Measurements from ENCODE around the gene IARS1.

IARS1 gene

DNA sequence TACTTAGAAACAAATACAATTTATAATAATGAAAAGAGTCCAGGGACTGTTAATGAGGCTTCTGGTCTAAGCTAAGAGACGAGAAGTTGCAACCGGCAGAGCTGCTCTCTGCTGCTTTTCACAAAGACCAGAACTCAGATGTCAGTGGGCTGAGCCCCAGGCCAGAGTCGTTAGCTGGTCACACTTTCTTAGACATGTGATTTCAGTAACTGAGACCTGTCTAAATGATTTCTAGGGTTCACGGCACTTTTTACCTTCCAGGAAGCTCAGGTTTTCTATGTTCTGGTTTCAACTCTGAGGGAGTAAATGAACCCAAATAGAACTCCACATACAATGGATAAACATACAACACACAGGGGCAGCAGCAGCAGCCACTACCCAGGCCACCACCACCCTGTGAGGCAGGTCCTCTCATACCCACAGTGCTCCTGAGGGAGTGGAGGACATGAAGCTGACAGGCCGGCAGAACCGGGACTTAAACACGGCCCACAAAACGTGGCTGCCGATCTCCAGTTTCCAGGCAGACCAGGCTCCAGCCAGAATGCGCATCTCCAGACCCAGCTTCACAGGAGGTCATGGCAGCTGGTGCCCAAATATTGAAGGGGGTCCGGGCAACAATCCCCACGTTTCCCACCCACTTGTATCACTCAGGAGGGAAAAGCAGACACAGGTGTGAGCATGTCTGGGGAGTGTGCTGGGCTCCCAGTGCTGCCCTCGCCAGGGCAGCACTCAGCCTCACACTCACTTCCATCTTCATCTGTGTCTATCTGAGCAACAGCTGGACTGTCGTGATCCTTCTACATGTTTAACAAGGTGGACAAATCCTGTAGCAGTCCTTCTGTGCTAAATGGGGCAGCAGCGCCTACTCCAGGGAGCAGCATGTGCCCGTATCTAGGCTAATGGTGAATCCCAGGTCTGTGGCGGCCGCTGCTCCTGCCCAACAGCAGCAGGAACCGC, 38.8 kb downstream of the IARS1 start:
- no peaks in the 10 kb centered on the region for H3K4me1 ChIP-seq (ENCODE audit: insufficient read depth, low read length)
- H3K9me3 ChIP-seq (ENCODE audit: insufficient read depth, low read length, severe bottlenecking): no peaks in the 10 kb centered on the region
- no peak overlapping the region for H3K27ac ChIP-seq (ENCODE audit: low read length)
- H3K4me2 ChIP-seq (ENCODE audit: insufficient read depth, low read length): no peak overlapping the region
- H2AFZ ChIP-seq (ENCODE audit: low read depth, low read length): no peak overlapping the region
- peaks cover 99% of the 10 kb centered on the region for H3K36me3 ChIP-seq (ENCODE audit: insufficient read depth, low read length)
- no peaks in the 10 kb centered on the region for H3K27me3 ChIP-seq (ENCODE audit: insufficient read depth, low read length, poor library complexity)
- no peak overlapping the region for H3K9ac ChIP-seq (ENCODE audit: low read depth, low read length)
- DNase-seq (no peak), ATAC-seq (ENCODE audit: insufficient read depth, low read depth) (no peak)
- peaks cover 21% of the 10 kb centered on the region for H4K20me1 ChIP-seq (ENCODE audit: insufficient read depth, low read length)
- H3K79me2 ChIP-seq (ENCODE audit: insufficient read depth, low read length): peaks cover 2% of the 10 kb centered on the region; the same call in 1 of the 2 replicates
- TF ChIP-seq, protein P1, sequence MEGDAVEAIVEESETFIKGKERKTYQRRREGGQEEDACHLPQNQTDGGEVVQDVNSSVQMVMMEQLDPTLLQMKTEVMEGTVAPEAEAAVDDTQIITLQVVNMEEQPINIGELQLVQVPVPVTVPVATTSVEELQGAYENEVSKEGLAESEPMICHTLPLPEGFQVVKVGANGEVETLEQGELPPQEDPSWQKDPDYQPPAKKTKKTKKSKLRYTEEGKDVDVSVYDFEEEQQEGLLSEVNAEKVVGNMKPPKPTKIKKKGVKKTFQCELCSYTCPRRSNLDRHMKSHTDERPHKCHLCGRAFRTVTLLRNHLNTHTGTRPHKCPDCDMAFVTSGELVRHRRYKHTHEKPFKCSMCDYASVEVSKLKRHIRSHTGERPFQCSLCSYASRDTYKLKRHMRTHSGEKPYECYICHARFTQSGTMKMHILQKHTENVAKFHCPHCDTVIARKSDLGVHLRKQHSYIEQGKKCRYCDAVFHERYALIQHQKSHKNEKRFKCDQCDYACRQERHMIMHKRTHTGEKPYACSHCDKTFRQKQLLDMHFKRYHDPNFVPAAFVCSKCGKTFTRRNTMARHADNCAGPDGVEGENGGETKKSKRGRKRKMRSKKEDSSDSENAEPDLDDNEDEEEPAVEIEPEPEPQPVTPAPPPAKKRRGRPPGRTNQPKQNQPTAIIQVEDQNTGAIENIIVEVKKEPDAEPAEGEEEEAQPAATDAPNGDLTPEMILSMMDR (IDR thresholded peaks at IDR 0.05; ENCODE audit: borderline replicate concordance, extremely low read depth, low read length, poor library complexity, severe bottlenecking): peak; percentile 5
- TF ChIP-seq EZH2 (IDR thresholded peaks at IDR 0.05; ENCODE audit: borderline replicate concordance, low read depth, low read length, severe bottlenecking): no peak
- no peak overlapping the region for H3K4me3 ChIP-seq (ENCODE audit: low read depth in 1 of 2, low read length in 2 of 2)

DNA sequence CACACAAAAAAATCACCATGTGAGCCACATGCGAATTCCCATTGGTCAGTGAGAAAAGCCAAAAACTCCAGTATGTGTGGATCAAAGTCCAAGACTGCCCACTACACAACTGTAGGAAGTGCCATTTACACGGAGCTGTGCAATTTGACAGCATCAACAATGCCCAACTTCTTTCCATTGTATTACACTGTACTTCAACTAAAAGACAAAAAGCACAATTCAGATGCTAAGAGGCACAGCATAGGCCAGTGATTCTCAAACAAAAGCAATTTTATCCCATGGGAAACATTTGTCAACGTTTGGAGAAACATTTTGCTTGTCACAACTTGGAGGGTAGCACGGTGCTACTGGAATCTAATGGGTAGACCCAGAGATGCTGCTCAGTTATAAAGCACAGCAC, 39.8 kb downstream of the IARS1 start:
- no peak for DNase-seq
- Histone ChIP-seq H2AFZ (ENCODE audit: low read depth, low read length) (no peak overlapping the region), H3K4me2 (ENCODE audit: insufficient read depth, low read length) (no peak overlapping the region), H3K36me3 (ENCODE audit: insufficient read depth, low read length) (peaks cover 99% of the 10 kb centered on the region), H3K79me2 (ENCODE audit: insufficient read depth, low read length) (peaks cover 2% of the 10 kb centered on the region; the same call in 1 of the 2 replicates), H3K9me3 (ENCODE audit: insufficient read depth, low read length, severe bottlenecking) (no peaks in the 10 kb centered on the region), H4K20me1 (ENCODE audit: insufficient read depth, low read length) (peaks cover 15% of the 10 kb centered on the region), H3K9ac (ENCODE audit: low read depth, low read length) (no peak overlapping the region), H3K4me1 (ENCODE audit: insufficient read depth, low read length) (no peaks in the 10 kb centered on the region), H3K4me3 (ENCODE audit: low read depth in 1 of 2, low read length in 2 of 2) (no peak overlapping the region), H3K27me3 (ENCODE audit: insufficient read depth, low read length, poor library complexity) (no peaks in the 10 kb centered on the region), H3K27ac (ENCODE audit: low read length) (no peak overlapping the region)
- ATAC-seq (ENCODE audit: insufficient read depth, low read depth): no peak
- TF ChIP-seq, protein P1 (IDR thresholded peaks at IDR 0.05; ENCODE audit: borderline replicate concordance, extremely low read depth, low read length, poor library complexity, severe bottlenecking): no peak
- no peak for TF ChIP-seq EZH2 (IDR thresholded peaks at IDR 0.05; ENCODE audit: borderline replicate concordance, low read depth, low read length, severe bottlenecking)

DNA sequence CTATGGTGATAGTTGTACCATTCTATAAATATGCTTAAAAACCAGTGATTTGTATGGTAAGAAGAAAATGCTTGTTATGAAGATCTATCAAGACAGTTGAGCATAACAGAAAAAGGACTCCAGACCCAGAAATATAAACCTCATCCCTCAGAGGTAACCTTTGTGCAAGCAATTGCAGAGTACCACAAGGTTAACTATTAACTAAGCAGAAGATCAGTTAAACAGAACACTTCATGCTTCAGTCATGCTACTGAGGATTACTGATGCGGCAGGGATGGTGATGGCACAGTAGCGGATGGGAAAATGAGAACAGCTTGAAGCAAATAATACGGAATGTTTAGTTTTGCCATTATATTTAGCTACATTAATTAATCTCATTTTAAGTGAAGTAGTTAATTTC, 45.5 kb downstream of the IARS1 start:
- no peaks in the 10 kb centered on the region; the same call in 1 of the 2 replicates for H3K79me2 ChIP-seq (ENCODE audit: insufficient read depth, low read length)

More for the DNA sequence above, 45.5 kb downstream of the IARS1 start:
- ATAC-seq (ENCODE audit: insufficient read depth, low read depth): no peak
- Histone ChIP-seq H4K20me1 (ENCODE audit: insufficient read depth, low read length) (peaks cover 7% of the 10 kb centered on the region), H2AFZ (ENCODE audit: low read depth, low read length) (no peak overlapping the region), H3K9ac (ENCODE audit: low read depth, low read length) (no peak overlapping the region), H3K36me3 (ENCODE audit: insufficient read depth, low read length) (peaks cover 100% of the 10 kb centered on the region), H3K27me3 (ENCODE audit: insufficient read depth, low read length, poor library complexity) (no peaks in the 10 kb centered on the region), H3K9me3 (ENCODE audit: insufficient read depth, low read length, severe bottlenecking) (no peaks in the 10 kb centered on the region), H3K27ac (ENCODE audit: low read length) (no peak overlapping the region), H3K4me3 (ENCODE audit: low read depth in 1 of 2, low read length in 2 of 2) (no peak overlapping the region), H3K4me2 (ENCODE audit: insufficient read depth, low read length) (no peak overlapping the region), H3K4me1 (ENCODE audit: insufficient read depth, low read length) (no peaks in the 10 kb centered on the region)
- TF ChIP-seq, protein P1 (IDR thresholded peaks at IDR 0.05; ENCODE audit: borderline replicate concordance, extremely low read depth, low read length, poor library complexity, severe bottlenecking): no peak
- no peak for DNase-seq
